Measurements from ENCODE around the gene DCC.

The DCC gene

GRCh38 chr18:52339891-52340371 is at the start of gene DCC:
Gene DCC, plus strand, starts transcription at chr18:52340197. Its CDS starts 591 bp downstream, at chr18:52340788.
- no peak for DNase-seq

GRCh38 chr18:52310651-52311050 is 29.3 kb upstream of the DCC start:
- DNase-seq, result no peak

- no peak for DNase-seq
These were observed 28.7 kb upstream of the DCC start for GRCh38 chr18:52311331-52311730.

GRCh38 chr18:52312346-52312745 is 27.7 kb upstream of the DCC start:
- no peak for DNase-seq

- no peak for DNase-seq
These were observed 26.8 kb upstream of the DCC start for GRCh38 chr18:52313213-52313612.

GRCh38 chr18:52319424-52319983 is 20.5 kb upstream of the DCC start:
- DNase-seq, result no peak

- DNase-seq, result no peak
These were observed 17.7 kb upstream of the DCC start for GRCh38 chr18:52322307-52322706.

- DNase-seq, result no peak
These were observed 16.2 kb upstream of the DCC start for GRCh38 chr18:52323802-52324201.

GRCh38 chr18:52325997-52326396 is 14.0 kb upstream of the DCC start:
- DNase-seq, result no peak

GRCh38 chr18:52333860-52334259 is 6.1 kb upstream of the DCC start:
- no peak for DNase-seq

- no peak for DNase-seq
These were observed 5.7 kb upstream of the DCC start for GRCh38 chr18:52334307-52334706.

- no peak for DNase-seq
These were observed 5.1 kb upstream of the DCC start for GRCh38 chr18:52334896-52335295.

- DNase-seq, result no peak
These were observed 2.7 kb upstream of the DCC start for GRCh38 chr18:52337276-52337675.

GRCh38 chr18:52340406-52341102 is 557 bp downstream of the DCC start:
- DNase-seq, result no peak

- DNase-seq, result no peak
These were observed 1.1 kb downstream of the DCC start for GRCh38 chr18:52341103-52341432.

- DNase-seq, result no peak
These were observed 1.8 kb downstream of the DCC start for GRCh38 chr18:52341608-52342381.

GRCh38 chr18:52342456-52342855 is 2.5 kb downstream of the DCC start:
- no peak for DNase-seq

GRCh38 chr18:52343138-52343537 is 3.1 kb downstream of the DCC start:
- no peak for DNase-seq

- DNase-seq, result no peak
These were observed 3.8 kb downstream of the DCC start for GRCh38 chr18:52343731-52344340.

GRCh38 chr18:52344881-52345280 is 4.9 kb downstream of the DCC start:
- DNase-seq, result no peak

- no peak for DNase-seq
These were observed 5.4 kb downstream of the DCC start for GRCh38 chr18:52345428-52345827.

- no peak for DNase-seq
These were observed 8.2 kb downstream of the DCC start for GRCh38 chr18:52348209-52348608.

GRCh38 chr18:52349498-52349897 is 9.5 kb downstream of the DCC start:
- no peak for DNase-seq

- no peak for DNase-seq
These were observed 12.9 kb downstream of the DCC start for GRCh38 chr18:52352920-52353319.

All from cortex of kidney (tissue), 1 donor.